Cerebellar cortex (tissue), 1 donor: ENCODE results near the gene TUBB4B.
"Not testable (repeated sequence)": the region's sequence is repeated elsewhere in the genome, so short reads cannot be mapped to it uniquely, and the experiment has no call there.

Source experiments
- DNase-seq: peaks from one replicate; pipeline ENCODE4 v3.0.0-alpha.2; 2015; ENCODE audit warnings: low spot score

The TUBB4B gene

GRCh38 chr9:137236238-137236935 is 4.7 kb upstream of the TUBB4B start:
- DNase-seq = peak; percentile 77

GRCh38 chr9:137236936-137237421 is 4.1 kb upstream of the TUBB4B start:
- no peak for DNase-seq

GRCh38 chr9:137237759-137238726 is 3.0 kb upstream of the TUBB4B start:
- DNase-seq = no peak

GRCh38 chr9:137239541-137240200 is 1.4 kb upstream of the TUBB4B start:
- not testable (repeated sequence) for DNase-seq

- DNase-seq = no peak
These were observed 708 bp upstream of the TUBB4B start for GRCh38 chr9:137240318-137240840.

GRCh38 chr9:137241490-137242268 is 592 bp downstream of the TUBB4B start:
- DNase-seq = no peak

- no peak for DNase-seq
These were observed 1.4 kb downstream of the TUBB4B start for GRCh38 chr9:137242269-137243203.

GRCh38 chr9:137243266-137243625 is 2.2 kb downstream of the TUBB4B start:
- not testable (repeated sequence) for DNase-seq

GRCh38 chr9:137243626-137244485 is 2.8 kb downstream of the TUBB4B start:
- no peak for DNase-seq

GRCh38 chr9:137244486-137245449 is 3.7 kb downstream of the TUBB4B start:
- DNase-seq = no peak

- DNase-seq = no peak
These were observed 4.6 kb downstream of the TUBB4B start for GRCh38 chr9:137245450-137246421.

GRCh38 chr9:137247135-137247915 is 6.2 kb downstream of the TUBB4B start:
- DNase-seq = no peak

- DNase-seq = no peak
These were observed 6.8 kb downstream of the TUBB4B start for GRCh38 chr9:137247916-137248175.

- DNase-seq = no peak
These were observed 9.5 kb downstream of the TUBB4B start for GRCh38 chr9:137250329-137251193.

GRCh38 chr9:137251194-137251461 is 10.0 kb downstream of the TUBB4B start, which contains the start of gene STPG3:
STPG3 (plus strand) TSS chr9:137251286; CDS start chr9:137251287, 1 bp downstream.
- DNase-seq = no peak
